K562 (cell line): ENCODE measurements around the gene TREH. TPM values are rescaled to one million over a fixed set of nuclear protein-coding genes. Genes with fewer than 3 reads are reported as not detected.
A peak's percentile ranks its signal among the peaks of the same experiment; 100 is the strongest.

Source experiments
- ATAC-seq: fragments of 200-7000 bp; cut with Tn5 transposase; 3 replicates; pipeline ENCODE4 v1.9.1; 2020; ENCODE audit warnings: moderate library complexity
- BruUV-seq: library from RNA; stranded (reverse); fragments of 400-500 nt; replicated peaks from 2 replicates; lab custom pipeline; 2021; lab: Mats Ljungman, UMichigan
- CTCF ChIA-PET: fragments of 300-600 bp; formaldehyde crosslinking; extraction: SDS; loops from one replicate; lab custom pipeline; 2021; ENCODE audit warnings: low intra/inter-chr PET ratio; lab: Yijun Ruan, JAX
- POLR2A ChIA-PET: fragments of 300-600, 350-650 bp; sonication (Branson Sonifier 250); formaldehyde crosslinking; extraction: SDS; loops from one replicate; lab custom pipeline; 2021; ENCODE audit warnings: antibody characterized with exemption, inconsistent platforms; lab: Yijun Ruan, JAX
- DNase-seq, 4 experiments: peaks; one replicate each; pipeline versions ENCODE4 v3.0.0 to v3.0.0-alpha.2; 2011 to 2018; ENCODE audit warnings: low spot score in 3 of 4, mixed read lengths in 3 of 4; ENCODE audit errors: extremely low read depth in 1 of 4
- FAIRE-seq: peaks from 2 replicates; lab custom pipeline; 2011; peaks lifted over from hg19 to GRCh38; lab: Jason Lieb, UNC
- H2AFZ ChIP-seq: 2 replicates; pipeline ENCODE4 v1.6.0; 2011; ENCODE audit warnings: low read depth, low read length, control low read depth, inconsistent platforms
- H3K27ac ChIP-seq: fragments of 200-600 bp; 3 replicates; pipeline ENCODE4 v1.8.0; 2011; ENCODE audit warnings: low read depth, mild to moderate bottlenecking, control low read depth, inconsistent platforms, low read length, moderate library complexity, mixed read lengths; ENCODE audit errors: extremely low read depth
- H3K27me3 ChIP-seq, 2 experiments: fragments of 300-600 bp in 1 of 2; 2 replicates in 1 of 2; 3 replicates in 1 of 2; pipeline versions ENCODE4 v1.6.0 to v1.8.0; 2011; ENCODE audit warnings: inconsistent platforms in 2 of 2, low read length in 2 of 2, mild to moderate bottlenecking in 1 of 2, mixed read lengths in 1 of 2, moderate library complexity in 1 of 2; ENCODE audit not compliant: control insufficient read depth in 2 of 2, insufficient read depth in 2 of 2
- H3K36me3 ChIP-seq: fragments of 300-600 bp; 3 replicates; pipeline ENCODE4 v1.8.0; 2011; ENCODE audit warnings: mild to moderate bottlenecking, low read length, inconsistent platforms; ENCODE audit not compliant: control insufficient read depth, insufficient read depth
- H3K4me1 ChIP-seq, 2 experiments: fragments of 200-600 bp in 1 of 2; replicated peaks in 1 of 2; 2 replicates in 1 of 2; 3 replicates in 1 of 2; pipeline versions ENCODE4 v1.5.1 to v1.8.0; 2011; ENCODE audit warnings: inconsistent platforms in 2 of 2, low read length in 2 of 2, mild to moderate bottlenecking in 1 of 2, mixed read lengths in 1 of 2, moderate library complexity in 1 of 2; ENCODE audit not compliant: control insufficient read depth in 2 of 2, insufficient read depth in 2 of 2
- H3K4me2 ChIP-seq: 2 replicates; pipeline ENCODE4 v1.6.1; 2011; ENCODE audit warnings: low read length, control low read depth, inconsistent platforms, mixed read lengths; ENCODE audit not compliant: insufficient read depth
- H3K4me3 ChIP-seq: fragments of 200-600 bp; sonication (generic), shearing (Covaris generic); 2 replicates; pipeline ENCODE4 v1.5.1; 2016; ENCODE audit warnings: control low read depth, inconsistent platforms
- H3K79me2 ChIP-seq: fragments of 200-600 bp; 3 replicates; pipeline ENCODE4 v1.8.0; 2011; ENCODE audit warnings: low read length, inconsistent platforms; ENCODE audit not compliant: control insufficient read depth, insufficient read depth
- H3K9ac ChIP-seq, 2 experiments: 2 replicates each; pipeline versions ENCODE4 v1.6.0 to v1.6.1; 2011; ENCODE audit warnings: low read depth in 2 of 2, low read length in 2 of 2, control low read depth in 1 of 2, inconsistent platforms in 1 of 2, mild to moderate bottlenecking in 1 of 2, mixed read lengths in 1 of 2; ENCODE audit not compliant: insufficient read depth in 1 of 2
- H3K9me1 ChIP-seq: one replicate; pipeline ENCODE4 v1.6.0; 2011; ENCODE audit warnings: inconsistent platforms, mild to moderate bottlenecking, low read length, moderate library complexity; ENCODE audit not compliant: control insufficient read depth, insufficient read depth
- H3K9me3 ChIP-seq: replicated peaks from 2 replicates; pipeline ENCODE4 v1.5.1; 2011; ENCODE audit warnings: low read depth, low read length, inconsistent platforms; ENCODE audit not compliant: control insufficient read depth, insufficient read depth
- H4K20me1 ChIP-seq: replicated peaks from 2 replicates; pipeline ENCODE4 v1.6.1; 2011; ENCODE audit warnings: low read length, inconsistent platforms, mixed read lengths; ENCODE audit not compliant: control insufficient read depth, insufficient read depth
- ARID1B ChIP-seq: fragments of 450-650 bp; IDR thresholded peaks from 2 replicates; pipeline ENCODE4 v1.6.1; 2016; ENCODE audit warnings: antibody characterized with exemption, mild to moderate bottlenecking, inconsistent platforms
- CHCHD3 ChIP-seq: fragments of 250-450 bp; sonication (Bioruptor Pico); IDR thresholded peaks from 2 replicates; pipeline ENCODE4 v2.1.2; 2022; ENCODE audit warnings: mild to moderate bottlenecking
- CXXC5 ChIP-seq: fragments of 250-450 bp; sonication (Bioruptor Pico); IDR thresholded peaks from 2 replicates; pipeline ENCODE4 v1.8.0; 2022; ENCODE audit warnings: inconsistent platforms, mild to moderate bottlenecking, moderate library complexity
- KAT8 ChIP-seq: fragments of 450-650 bp; IDR thresholded peaks from 2 replicates; pipeline ENCODE4 v1.6.1; 2016; ENCODE audit warnings: low read depth, mild to moderate bottlenecking
- LEF1 ChIP-seq: fragments of 450-650 bp; IDR thresholded peaks from 2 replicates; pipeline ENCODE4 v1.6.1; 2016; ENCODE audit warnings: mild to moderate bottlenecking
- NR1H2 ChIP-seq: sonication (generic); formaldehyde crosslinking; IDR thresholded peaks from 2 replicates; pipeline ENCODE4 v1.4.0; 2020; ENCODE audit warnings: mild to moderate bottlenecking, missing genetic modification reagents
- PCBP1 ChIP-seq: fragments of 200-400 bp; formaldehyde crosslinking; IDR thresholded peaks from 2 replicates; pipeline ENCODE4 v1.6.1; 2018; ENCODE audit warnings: mild to moderate bottlenecking, low read depth, low read length; ENCODE audit not compliant: poor library complexity, severe bottlenecking
- POLR2B ChIP-seq: fragments of 450-650 bp; IDR thresholded peaks from 2 replicates; pipeline ENCODE4 v1.6.1; 2018; ENCODE audit warnings: low read depth; ENCODE audit not compliant: partially characterized antibody
- PTTG1 ChIP-seq: fragments of 450-650 bp; IDR thresholded peaks from 2 replicates; pipeline ENCODE4 v1.6.1; 2016; ENCODE audit warnings: low read depth, mild to moderate bottlenecking, missing genetic modification characterization, missing compliant biosample characterization
- SAP30 ChIP-seq: fragments of 200-600 bp; sonication (generic); IDR thresholded peaks from 2 replicates; pipeline ENCODE4 v1.6.1; 2012; ENCODE audit warnings: borderline replicate concordance, low read depth, mild to moderate bottlenecking, moderate library complexity, low read length, control low read depth, inconsistent platforms; ENCODE audit not compliant: insufficient read depth, poor library complexity, severe bottlenecking
- SMAD3 ChIP-seq: fragments of 450-650 bp; formaldehyde crosslinking; conservative IDR thresholded peaks from 2 replicates; pipeline ENCODE4 v1.4.0; 2020; ENCODE audit warnings: mild to moderate bottlenecking
- SMARCE1 ChIP-seq: fragments of 450-650 bp; IDR thresholded peaks from 2 replicates; pipeline ENCODE4 v1.7.1; 2016; ENCODE audit warnings: mild to moderate bottlenecking
- SRSF1 ChIP-seq: fragments of 200-400 bp; formaldehyde crosslinking; IDR thresholded peaks from 2 replicates; pipeline ENCODE4 v1.6.1; 2017; ENCODE audit warnings: mild to moderate bottlenecking, low read depth, low read length, moderate library complexity
- TCF15 ChIP-seq: fragments of 250-450 bp; sonication (Bioruptor Pico); IDR thresholded peaks from 2 replicates; pipeline ENCODE4 v1.8.0; 2022; ENCODE audit warnings: moderate library complexity, mild to moderate bottlenecking, inconsistent platforms
- ZBTB1 ChIP-seq: sonication (generic); formaldehyde crosslinking; IDR thresholded peaks from 2 replicates; pipeline ENCODE4 v1.8.1; 2023; ENCODE audit warnings: missing genetic modification reagents, low read depth, mild to moderate bottlenecking, borderline replicate concordance
- ZHX1 ChIP-seq: fragments of 150-350 bp; conservative IDR thresholded peaks from 2 replicates; pipeline ENCODE4 v1.6.1; 2014; ENCODE audit warnings: low read length
- ZNF174 ChIP-seq: fragments of 250-450 bp; sonication (Bioruptor Pico); IDR thresholded peaks from 2 replicates; pipeline ENCODE4 v1.4.0; 2020; ENCODE audit warnings: mild to moderate bottlenecking
- ZNF395 ChIP-seq: fragments of 200-800 bp; sonication (Bioruptor generic); IDR thresholded peaks from 2 replicates; pipeline ENCODE4 v1.6.1; 2017; ENCODE audit warnings: missing genetic modification characterization, missing compliant biosample characterization
- WGBS: fragments of 100-300 bp; shearing (Covaris generic); methylation state at CpG from one replicate; pipeline ENCODE4 v1.1.6; 2016; ENCODE audit warnings: low coverage, mixed read lengths; ENCODE audit not compliant: insufficient coverage; ENCODE audit errors: missing lambda C conversion rate; 5-methylcytosine and 5-hydroxymethylcytosine counted together
- in situ Hi-C: fragments of 300-500 bp; cut with MboI; formaldehyde crosslinking; loops from 4 replicates; pipeline ENCODE4 v1.15.0; 2018; ENCODE audit warnings: inconsistent platforms, mixed read lengths
- intact Hi-C: fragments of 100-400 bp; cut with micrococcal nuclease; formaldehyde crosslinking; loops from 2 replicates; pipeline ENCODE4 v1.14.2; 2022
- polyA plus RNA-seq, 8 experiments: library from polyadenylated mRNA; depleted of rRNA in 4 of 8; stranded (reverse) in 5 of 8; unstranded in 3 of 8; fragments of >200 nt; fragmentation: Nextera tagmentation in 2 of 8; fragmentation: Illumina TruSeq in 1 of 8; extraction: Ambion mirVana in 2 of 8; extraction: Trizol in 1 of 8; gene quantifications; 2 replicates each; pipeline versions ENCODE4 v1.2.1 to v1.2.3, GENCODE V29; 2011 to 2014; ENCODE audit warnings: inconsistent platforms in 1 of 8, missing spikeins in 1 of 8
- total RNA-seq, 7 experiments: library from RNA; depleted of rRNA in 6 of 7; stranded (reverse); fragments of >200 nt in 6 of 7; fragmentation: Illumina TruSeq in 2 of 7; extraction: Trizol in 2 of 7; gene quantifications; 2 replicates each; pipeline versions ENCODE4 v1.2.1 to v1.2.3, GENCODE V29; 2011 to 2021; ENCODE audit warnings: low replicate concordance in 1 of 7

Gene TREH
- total and polyA plus RNA-seq, 9 of the 15 experiments (the other 6 are each of a cell fraction or from before 2014, with no cell fraction given): 0.09 to 0.20 (median 0.11) TPM; not detected in 6

GRCh38 chr11:118659314-118659952, 20.0 kb downstream of the TREH start:
- no peak overlapping the region for H3K27ac ChIP-seq
- POLR2A ChIA-PET: interaction anchor here (0.6 to 1.5 kb wide), 2 partner anchors 51 to 80 kb away, joined by 3 to 5 read pairs; no protein-coding TSS in a partner anchor
- no peaks in the 10 kb centered on the region for H3K79me2 ChIP-seq
- no peak overlapping the region for H3K4me3 ChIP-seq
- CTCF ChIA-PET: interaction anchor here (0.5 to 4.4 kb wide), 10 partner anchors 13 to 698 kb away, joined by 3 to 40 read pairs (median 4); partner anchors contain the start of gene UPK2
- DNase-seq (peak; percentile 91 to 98 (median 96)), ATAC-seq (peak; percentile 98), FAIRE-seq (peak; percentile 97)
- H3K9me3 ChIP-seq: no peaks in the 10 kb centered on the region
- H3K4me2 ChIP-seq: peak overlapping the region; percentile 19; the same call in 1 of the 2 replicates
- H3K9me1 ChIP-seq: peaks cover 9% of the 10 kb centered on the region
- no TSS peak for BruUV-seq
- H3K27me3 ChIP-seq: no peaks in the 10 kb centered on the region
- intact Hi-C loops: loop anchor here (1.0 to 10.0 kb wide), 4 partner anchors 13 to 295 kb away; partner anchors contain the start of gene UPK2
- H3K4me1 ChIP-seq: peaks cover 0 to 32% of the 10 kb centered on the region in 2 experiments; a peak in 2 of 5 replicates
- in situ Hi-C loops: no loop called here
- peaks cover 5% of the 10 kb centered on the region; the same call in 2 of the 3 replicates for H3K36me3 ChIP-seq
- H2AFZ ChIP-seq: peak overlapping the region; percentile 79
- H4K20me1 ChIP-seq: no peaks in the 10 kb centered on the region
- H3K9ac ChIP-seq: peak overlapping the region in 1 of 2 experiments; percentile 65; a peak in 1 of 4 replicates
- 22% methylated on average over 25 of the region's 26 CpGs for WGBS
- TF ChIP-seq ZNF174 (CRISPR knock-in tag): no peak
- no peak for TF ChIP-seq LEF1
- TF ChIP-seq ZHX1: no peak
- TF ChIP-seq ARID1B: no peak
- no peak for TF ChIP-seq SMAD3 (CRISPR knock-in tag)
- no peak for TF ChIP-seq POLR2B
- no peak for TF ChIP-seq PTTG1
- no peak for TF ChIP-seq ZBTB1
- no peak for TF ChIP-seq ZNF395
- TF ChIP-seq NR1H2 (CRISPR knock-in tag): no peak
- TF ChIP-seq SMARCE1: no peak
- no peak for TF ChIP-seq SRSF1
- no peak for TF ChIP-seq PCBP1
- no peak for TF ChIP-seq CHCHD3 (CRISPR knock-in tag)
- 0 out of 2 replicates have a peak, but pooled peaks have one; percentile 9 for TF ChIP-seq CXXC5 (CRISPR knock-in tag)
- no peak for TF ChIP-seq TCF15
- TF ChIP-seq KAT8: no peak
- no peak for TF ChIP-seq SAP30
